WTC11 (cell line): ENCODE results near the gene PIM1. TPM values are rescaled to one million over a fixed set of nuclear protein-coding genes. Genes with fewer than 3 reads are reported as not detected.

ENCODE experiments used
- ATAC-seq: fragments of 200-7000 bp; cut with Tn5 transposase; 2 replicates; pipeline ENCODE4 v1.10.0; 2021; ENCODE audit warnings: mild to moderate bottlenecking, moderate library complexity
- Bru-seq: library from RNA; stranded (reverse); fragments of 400-500 nt; gene quantifications from one replicate; lab custom pipeline; 2021; lab: Mats Ljungman, UMichigan
- CTCF ChIA-PET: fragments of 300-600 bp; sonication (Branson Sonifier 250); formaldehyde crosslinking; loops from one replicate; lab custom pipeline; 2021; ENCODE audit warnings: antibody characterized with exemption; lab: Charles Lee
- POLR2A ChIA-PET: fragments of 350-600 bp; sonication (Branson Sonifier 250); formaldehyde crosslinking; loops from one replicate; lab custom pipeline; 2021; ENCODE audit warnings: antibody characterized with exemption; lab: Charles Lee
- DNase-seq: peaks from one replicate; pipeline ENCODE4 v3.0.0; 2021; ENCODE audit warnings: low spot score
- H3K27ac Mint-ChIP-seq: 2 replicates; pipeline ENCODE4 v1.8.0; 2021; ENCODE audit warnings: mixed read lengths
- H3K27me3 Mint-ChIP-seq: 2 replicates; pipeline ENCODE4 v1.8.0; 2021; ENCODE audit warnings: low read depth, mild to moderate bottlenecking, moderate library complexity, mixed read lengths
- H3K36me3 Mint-ChIP-seq: 2 replicates; pipeline ENCODE4 v1.8.0; 2021; ENCODE audit warnings: mixed read lengths
- H3K4me1 Mint-ChIP-seq: 2 replicates; pipeline ENCODE4 v1.8.0; 2022; ENCODE audit warnings: mixed read lengths
- H3K4me3 Mint-ChIP-seq: 2 replicates; pipeline ENCODE4 v1.8.0; 2021; ENCODE audit warnings: mild to moderate bottlenecking, moderate library complexity, mixed read lengths
- H3K9me3 Mint-ChIP-seq: 2 replicates; pipeline ENCODE4 v1.8.0; 2021; ENCODE audit warnings: mixed read lengths
- CBFB ChIP-seq: sonication (generic); formaldehyde crosslinking; IDR thresholded peaks from 2 replicates; pipeline ENCODE4 v1.8.1; 2022; ENCODE audit warnings: mild to moderate bottlenecking, low read depth, missing genetic modification reagents
- CDX4 ChIP-seq: fragments of 250-450 bp; sonication (Bioruptor Pico); IDR thresholded peaks from 2 replicates; pipeline ENCODE4 v1.9.0; 2021; ENCODE audit warnings: moderate library complexity, mild to moderate bottlenecking, inconsistent platforms, borderline replicate concordance
- E2F4 ChIP-seq: sonication (generic); formaldehyde crosslinking; IDR thresholded peaks from 2 replicates; pipeline ENCODE4 v1.8.1; 2022; ENCODE audit warnings: low read depth, mild to moderate bottlenecking, moderate library complexity, missing genetic modification reagents, borderline replicate concordance
- E2F5 ChIP-seq: sonication (generic); formaldehyde crosslinking; IDR thresholded peaks from 2 replicates; pipeline ENCODE4 v1.8.1; 2022; ENCODE audit warnings: mild to moderate bottlenecking, moderate library complexity, missing genetic modification reagents
- EMX1 ChIP-seq: fragments of 250-450 bp; sonication (Bioruptor Pico); IDR thresholded peaks from 2 replicates; pipeline ENCODE4 v1.8.0; 2021; ENCODE audit warnings: mild to moderate bottlenecking
- ETV6 ChIP-seq: sonication (generic); formaldehyde crosslinking; IDR thresholded peaks from 2 replicates; pipeline ENCODE4 v1.8.1; 2022; ENCODE audit warnings: mild to moderate bottlenecking, missing genetic modification reagents
- IRF2 ChIP-seq: sonication (generic); formaldehyde crosslinking; IDR thresholded peaks from 2 replicates; pipeline ENCODE4 v1.8.0; 2022; ENCODE audit warnings: low read depth, missing genetic modification reagents, borderline replicate concordance
- JUN ChIP-seq: sonication (generic); formaldehyde crosslinking; IDR thresholded peaks from 2 replicates; pipeline ENCODE4 v1.8.0; 2023; ENCODE audit warnings: mild to moderate bottlenecking, missing genetic modification reagents
- KAT7 ChIP-seq: sonication (generic); formaldehyde crosslinking; IDR thresholded peaks from 2 replicates; pipeline ENCODE4 v1.8.1; 2023; ENCODE audit warnings: missing genetic modification reagents, mild to moderate bottlenecking, borderline replicate concordance
- NFE2L1 ChIP-seq: sonication (generic); formaldehyde crosslinking; IDR thresholded peaks from 2 replicates; pipeline ENCODE4 v1.8.1; 2023; ENCODE audit warnings: missing genetic modification reagents
- NR1H2 ChIP-seq: sonication (generic); formaldehyde crosslinking; IDR thresholded peaks from 2 replicates; pipeline ENCODE4 v1.9.0; 2021; ENCODE audit warnings: mild to moderate bottlenecking, moderate library complexity, missing genetic modification reagents
- OVOL2 ChIP-seq: fragments of 250-450 bp; sonication (Bioruptor Pico); IDR thresholded peaks from 2 replicates; pipeline ENCODE4 v1.9.0; 2021; ENCODE audit warnings: mild to moderate bottlenecking, borderline replicate concordance
- PRRX2 ChIP-seq: fragments of 250-450 bp; sonication (Bioruptor Pico); IDR thresholded peaks from 2 replicates; pipeline ENCODE4 v1.8.0; 2021; ENCODE audit warnings: mild to moderate bottlenecking
- SMAD3 ChIP-seq: sonication (generic); formaldehyde crosslinking; IDR thresholded peaks from 2 replicates; pipeline ENCODE4 v1.8.0; 2022; ENCODE audit warnings: missing genetic modification reagents, mild to moderate bottlenecking, borderline replicate concordance
- ZNF232 ChIP-seq: sonication (generic); formaldehyde crosslinking; IDR thresholded peaks from 2 replicates; pipeline ENCODE4 v1.8.0; 2022; ENCODE audit warnings: mild to moderate bottlenecking, missing genetic modification reagents
- ZNF317 ChIP-seq: sonication (generic); formaldehyde crosslinking; IDR thresholded peaks from 2 replicates; pipeline ENCODE4 v1.8.1; 2023; ENCODE audit warnings: low read depth, mild to moderate bottlenecking, moderate library complexity, missing genetic modification reagents, borderline replicate concordance
- long read RNA-seq, 3 experiments: library from RNA in 1 of 3; library from capped mRNA in 1 of 3; library from polyadenylated mRNA in 1 of 3; unstranded in 2 of 3; stranded (forward) in 1 of 3; transcript quantifications; one replicate each; pipeline ENCODE4 v2.0.0, GENCODE V29; 2021
- total RNA-seq: library from RNA; stranded (reverse); gene quantifications from 3 replicates; pipeline ENCODE4 v1.2.3, GENCODE V29; 2021
- TF ChIP-seq, protein P1 (sequence below): sonication (generic); formaldehyde crosslinking; IDR thresholded peaks from 2 replicates; pipeline ENCODE4 v1.8.0; 2023; ENCODE audit warnings: mild to moderate bottlenecking, missing genetic modification reagents
- TF ChIP-seq, protein P2 (sequence below): sonication (generic); formaldehyde crosslinking; IDR thresholded peaks from 2 replicates; pipeline ENCODE4 v1.8.0; 2022; ENCODE audit warnings: missing genetic modification reagents
- TF ChIP-seq, protein P3 (sequence below): sonication (generic); formaldehyde crosslinking; IDR thresholded peaks from 2 replicates; pipeline ENCODE4 v1.8.1; 2023; ENCODE audit warnings: mild to moderate bottlenecking, missing genetic modification reagents, borderline replicate concordance

Gene PIM1
- total RNA-seq, result 64.7 to 81.2 TPM (median 78.1 TPM) in 3 replicates
- Bru-seq, nascent RNA, result percentile 98 among the genes with signal in this experiment
- long read RNA-seq, experiment 1, transcript PIM1-201 (6 exons, 2,650 nt), result major isoform, 167 of 228 reads
- long read RNA-seq, experiment 1, partial matches to known transcripts, result 27 of 228 reads
- long read RNA-seq, experiment 1, other reads (novel, unspliced or antisense), result 34 of 228 reads
- long read RNA-seq, experiment 2, transcript PIM1-201 (6 exons, 2,650 nt), result major isoform, 57 of 96 reads
- long read RNA-seq, experiment 2, partial matches to known transcripts, result 10 of 96 reads
- long read RNA-seq, experiment 2, other reads (novel, unspliced or antisense), result 29 of 96 reads
- long read RNA-seq, experiment 3, partial matches to known transcripts, result 0 of 27 reads
- long read RNA-seq, experiment 3, other reads (novel, unspliced or antisense), result 27 of 27 reads

DNA sequence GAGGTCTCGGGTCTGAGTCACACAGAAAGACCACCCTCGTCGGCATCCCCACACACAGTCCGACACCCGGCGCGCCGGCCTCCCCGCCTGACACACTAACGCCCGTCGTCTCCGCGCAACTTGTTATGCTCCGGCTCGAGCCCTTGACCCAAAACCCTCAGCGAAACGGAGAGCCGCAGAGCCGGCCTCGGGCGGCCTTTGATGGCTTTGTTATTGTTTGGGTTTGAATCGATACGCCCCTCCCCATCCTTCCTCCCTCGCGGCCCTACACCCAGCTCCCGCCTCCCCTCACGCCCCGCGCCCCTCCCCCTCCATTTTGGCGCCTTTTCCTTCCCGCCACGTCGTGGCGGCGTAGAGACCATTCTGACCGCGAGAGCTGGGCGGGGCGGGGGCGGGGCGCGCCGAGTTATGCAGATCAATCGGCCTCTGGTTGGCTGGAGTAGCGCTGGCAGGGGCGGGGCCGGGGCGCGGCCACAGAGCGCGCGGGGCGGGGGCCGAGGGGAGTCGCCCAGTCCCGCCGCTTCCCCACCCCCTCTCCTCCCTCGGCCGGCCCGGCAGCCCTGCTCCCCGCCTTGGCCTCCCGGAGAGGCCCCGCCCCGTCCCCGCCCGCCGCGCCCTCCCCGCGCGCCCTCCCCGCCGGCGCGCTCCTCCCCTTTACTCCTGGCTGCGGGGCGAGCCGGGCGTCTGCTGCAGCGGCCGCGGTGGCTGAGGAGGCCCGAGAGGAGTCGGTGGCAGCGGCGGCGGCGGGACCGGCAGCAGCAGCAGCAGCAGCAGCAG lies at the start of gene PIM1:
TSS of gene PIM1 (plus strand) at position 657 of the 777 bp plus-strand sequence. CDS start 424 bp downstream, outside the sequence.
- H3K4me1 Mint-ChIP-seq, result peaks cover 51% of the 10 kb centered on the region
- ATAC-seq, result peak; percentile 90
- H3K27ac Mint-ChIP-seq, result peak within 1 kb of the TSS; percentile 99
- peaks cover 38% of the 10 kb centered on the region for H3K36me3 Mint-ChIP-seq
- no peaks in the 10 kb centered on the region for H3K27me3 Mint-ChIP-seq
- H3K4me3 Mint-ChIP-seq, result peak within 1 kb of the TSS; percentile 92
- H3K9me3 Mint-ChIP-seq, result no peaks in the 10 kb centered on the region
- CTCF ChIA-PET, result interaction anchor here (0.5 to 5.4 kb wide), 24 partner anchors 12 to 539 kb away, joined by 3 to 70 read pairs (median 4); partner anchors contain the start of gene TBC1D22B
- POLR2A ChIA-PET, result interaction anchor here (0.6 to 5.8 kb wide), 18 partner anchors 20 to 1609 kb away, joined by 3 to 183 read pairs (median 4); partner anchors contain the start of gene MTCH1
- DNase-seq, result peak; percentile 99
- TF ChIP-seq, protein P1, sequence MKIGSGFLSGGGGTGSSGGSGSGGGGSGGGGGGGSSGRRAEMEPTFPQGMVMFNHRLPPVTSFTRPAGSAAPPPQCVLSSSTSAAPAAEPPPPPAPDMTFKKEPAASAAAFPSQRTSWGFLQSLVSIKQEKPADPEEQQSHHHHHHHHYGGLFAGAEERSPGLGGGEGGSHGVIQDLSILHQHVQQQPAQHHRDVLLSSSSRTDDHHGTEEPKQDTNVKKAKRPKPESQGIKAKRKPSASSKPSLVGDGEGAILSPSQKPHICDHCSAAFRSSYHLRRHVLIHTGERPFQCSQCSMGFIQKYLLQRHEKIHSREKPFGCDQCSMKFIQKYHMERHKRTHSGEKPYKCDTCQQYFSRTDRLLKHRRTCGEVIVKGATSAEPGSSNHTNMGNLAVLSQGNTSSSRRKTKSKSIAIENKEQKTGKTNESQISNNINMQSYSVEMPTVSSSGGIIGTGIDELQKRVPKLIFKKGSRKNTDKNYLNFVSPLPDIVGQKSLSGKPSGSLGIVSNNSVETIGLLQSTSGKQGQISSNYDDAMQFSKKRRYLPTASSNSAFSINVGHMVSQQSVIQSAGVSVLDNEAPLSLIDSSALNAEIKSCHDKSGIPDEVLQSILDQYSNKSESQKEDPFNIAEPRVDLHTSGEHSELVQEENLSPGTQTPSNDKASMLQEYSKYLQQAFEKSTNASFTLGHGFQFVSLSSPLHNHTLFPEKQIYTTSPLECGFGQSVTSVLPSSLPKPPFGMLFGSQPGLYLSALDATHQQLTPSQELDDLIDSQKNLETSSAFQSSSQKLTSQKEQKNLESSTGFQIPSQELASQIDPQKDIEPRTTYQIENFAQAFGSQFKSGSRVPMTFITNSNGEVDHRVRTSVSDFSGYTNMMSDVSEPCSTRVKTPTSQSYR, result peak; percentile 91; the same call in 1 of the 2 replicates
- TF ChIP-seq IRF2 (CRISPR knock-in tag), result no peak
- TF ChIP-seq E2F5, result peak; percentile 99
- TF ChIP-seq, protein P2, sequence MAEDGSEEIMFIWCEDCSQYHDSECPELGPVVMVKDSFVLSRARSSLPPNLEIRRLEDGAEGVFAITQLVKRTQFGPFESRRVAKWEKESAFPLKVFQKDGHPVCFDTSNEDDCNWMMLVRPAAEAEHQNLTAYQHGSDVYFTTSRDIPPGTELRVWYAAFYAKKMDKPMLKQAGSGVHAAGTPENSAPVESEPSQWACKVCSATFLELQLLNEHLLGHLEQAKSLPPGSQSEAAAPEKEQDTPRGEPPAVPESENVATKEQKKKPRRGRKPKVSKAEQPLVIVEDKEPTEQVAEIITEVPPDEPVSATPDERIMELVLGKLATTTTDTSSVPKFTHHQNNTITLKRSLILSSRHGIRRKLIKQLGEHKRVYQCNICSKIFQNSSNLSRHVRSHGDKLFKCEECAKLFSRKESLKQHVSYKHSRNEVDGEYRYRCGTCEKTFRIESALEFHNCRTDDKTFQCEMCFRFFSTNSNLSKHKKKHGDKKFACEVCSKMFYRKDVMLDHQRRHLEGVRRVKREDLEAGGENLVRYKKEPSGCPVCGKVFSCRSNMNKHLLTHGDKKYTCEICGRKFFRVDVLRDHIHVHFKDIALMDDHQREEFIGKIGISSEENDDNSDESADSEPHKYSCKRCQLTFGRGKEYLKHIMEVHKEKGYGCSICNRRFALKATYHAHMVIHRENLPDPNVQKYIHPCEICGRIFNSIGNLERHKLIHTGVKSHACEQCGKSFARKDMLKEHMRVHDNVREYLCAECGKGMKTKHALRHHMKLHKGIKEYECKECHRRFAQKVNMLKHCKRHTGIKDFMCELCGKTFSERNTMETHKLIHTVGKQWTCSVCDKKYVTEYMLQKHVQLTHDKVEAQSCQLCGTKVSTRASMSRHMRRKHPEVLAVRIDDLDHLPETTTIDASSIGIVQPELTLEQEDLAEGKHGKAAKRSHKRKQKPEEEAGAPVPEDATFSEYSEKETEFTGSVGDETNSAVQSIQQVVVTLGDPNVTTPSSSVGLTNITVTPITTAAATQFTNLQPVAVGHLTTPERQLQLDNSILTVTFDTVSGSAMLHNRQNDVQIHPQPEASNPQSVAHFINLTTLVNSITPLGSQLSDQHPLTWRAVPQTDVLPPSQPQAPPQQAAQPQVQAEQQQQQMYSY (CRISPR knock-in tag), result no peak
- peak; percentile 94 for TF ChIP-seq E2F4 (CRISPR knock-in tag)
- no peak for TF ChIP-seq CBFB
- peak; percentile 69; the same call in 1 of the 2 replicates for TF ChIP-seq NFE2L1 (CRISPR knock-in tag)
- TF ChIP-seq PRRX2 (CRISPR knock-in tag), result no peak
- no peak for TF ChIP-seq ETV6 (CRISPR knock-in tag)
- TF ChIP-seq OVOL2 (CRISPR knock-in tag), result no peak
- no peak; the same call in 1 of the 2 replicates for TF ChIP-seq ZNF232
- TF ChIP-seq NR1H2 (CRISPR knock-in tag), result no peak
- TF ChIP-seq, protein P3, sequence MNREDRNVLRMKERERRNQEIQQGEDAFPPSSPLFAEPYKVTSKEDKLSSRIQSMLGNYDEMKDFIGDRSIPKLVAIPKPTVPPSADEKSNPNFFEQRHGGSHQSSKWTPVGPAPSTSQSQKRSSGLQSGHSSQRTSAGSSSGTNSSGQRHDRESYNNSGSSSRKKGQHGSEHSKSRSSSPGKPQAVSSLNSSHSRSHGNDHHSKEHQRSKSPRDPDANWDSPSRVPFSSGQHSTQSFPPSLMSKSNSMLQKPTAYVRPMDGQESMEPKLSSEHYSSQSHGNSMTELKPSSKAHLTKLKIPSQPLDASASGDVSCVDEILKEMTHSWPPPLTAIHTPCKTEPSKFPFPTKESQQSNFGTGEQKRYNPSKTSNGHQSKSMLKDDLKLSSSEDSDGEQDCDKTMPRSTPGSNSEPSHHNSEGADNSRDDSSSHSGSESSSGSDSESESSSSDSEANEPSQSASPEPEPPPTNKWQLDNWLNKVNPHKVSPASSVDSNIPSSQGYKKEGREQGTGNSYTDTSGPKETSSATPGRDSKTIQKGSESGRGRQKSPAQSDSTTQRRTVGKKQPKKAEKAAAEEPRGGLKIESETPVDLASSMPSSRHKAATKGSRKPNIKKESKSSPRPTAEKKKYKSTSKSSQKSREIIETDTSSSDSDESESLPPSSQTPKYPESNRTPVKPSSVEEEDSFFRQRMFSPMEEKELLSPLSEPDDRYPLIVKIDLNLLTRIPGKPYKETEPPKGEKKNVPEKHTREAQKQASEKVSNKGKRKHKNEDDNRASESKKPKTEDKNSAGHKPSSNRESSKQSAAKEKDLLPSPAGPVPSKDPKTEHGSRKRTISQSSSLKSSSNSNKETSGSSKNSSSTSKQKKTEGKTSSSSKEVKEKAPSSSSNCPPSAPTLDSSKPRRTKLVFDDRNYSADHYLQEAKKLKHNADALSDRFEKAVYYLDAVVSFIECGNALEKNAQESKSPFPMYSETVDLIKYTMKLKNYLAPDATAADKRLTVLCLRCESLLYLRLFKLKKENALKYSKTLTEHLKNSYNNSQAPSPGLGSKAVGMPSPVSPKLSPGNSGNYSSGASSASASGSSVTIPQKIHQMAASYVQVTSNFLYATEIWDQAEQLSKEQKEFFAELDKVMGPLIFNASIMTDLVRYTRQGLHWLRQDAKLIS (CRISPR knock-in tag), result peak; percentile 22; the same call in 1 of the 2 replicates
- TF ChIP-seq JUN (CRISPR knock-in tag), result 0 out of 2 replicates have a peak, but pooled peaks have one; percentile 23
- TF ChIP-seq EMX1, result no peak
- TF ChIP-seq CDX4 (CRISPR knock-in tag), result no peak
- no peak for TF ChIP-seq KAT7 (CRISPR knock-in tag)
- no peak for TF ChIP-seq SMAD3 (CRISPR knock-in tag)
- no peak for TF ChIP-seq ZNF317
